ENCODE data around the gene UQCRC2. TPM values are rescaled to one million over a fixed set of nuclear protein-coding genes. Genes with fewer than 3 reads are reported as not detected.
A peak's percentile ranks its signal among the peaks of the same experiment; 100 is the strongest.
"Not testable (repeated sequence)": the region's sequence is repeated elsewhere in the genome, so short reads cannot be mapped to it uniquely, and the experiment has no call there.

The UQCRC2 gene
- total RNA-seq, 1 donor from 2014 or later: 931 TPM

- intact Hi-C loops (cut with DNase I): loop anchor here (5.0 kb wide), 1 partner anchor 184 kb away; no protein-coding TSS in a partner anchor
- DNase-seq (no peak), ATAC-seq (ENCODE audit: poor library complexity) (no peak)
These were observed 50.0 kb downstream of the UQCRC2 start for GRCh38 chr16:22003195-22003594.

DNA sequence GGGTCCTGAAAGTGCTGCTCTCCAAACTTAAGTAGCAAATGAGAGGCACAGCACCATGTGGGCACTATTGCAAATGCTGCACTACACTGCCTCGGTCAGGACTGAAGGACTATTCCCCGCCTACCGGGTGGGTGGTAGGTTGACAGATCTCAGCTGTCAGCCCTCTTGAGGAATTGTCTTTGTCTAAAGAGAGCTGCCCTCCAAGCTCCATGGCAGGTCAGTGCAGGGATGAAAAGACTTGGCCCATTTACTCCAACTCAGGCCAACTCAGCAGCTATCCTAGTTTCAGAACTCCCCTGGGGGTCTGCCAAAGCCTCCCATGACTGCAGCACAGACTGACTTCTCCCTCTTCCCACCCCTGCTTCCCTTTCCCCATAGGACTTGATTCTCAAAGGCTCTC lies 51.2 kb downstream of the UQCRC2 start:
- intact Hi-C loops (cut with DNase I): loop anchor here (5.0 kb wide), 1 partner anchor 183 kb away; no protein-coding TSS in a partner anchor
- DNase-seq (no peak), ATAC-seq (ENCODE audit: poor library complexity) (no peak)

- no peak for DNase-seq
- ATAC-seq (ENCODE audit: poor library complexity): no peak
- intact Hi-C loops (cut with DNase I): loop anchor here (2.0 kb wide), 1 partner anchor 67 kb away; no protein-coding TSS in a partner anchor
These were observed 52.6 kb downstream of the UQCRC2 start for GRCh38 chr16:22005746-22006145.

- intact Hi-C loops (cut with DNase I): loop anchor here (2.0 kb wide), 1 partner anchor 66 kb away; no protein-coding TSS in a partner anchor
- no peak for DNase-seq
- no peak for ATAC-seq (ENCODE audit: poor library complexity)
These were observed 53.5 kb downstream of the UQCRC2 start for GRCh38 chr16:22006636-22007035.

GRCh38 chr16:22007159-22007508 lies 54.0 kb downstream of the UQCRC2 start:
- no peak for DNase-seq
- intact Hi-C loops (cut with DNase I): loop anchor here (2.0 kb wide), 1 partner anchor 66 kb away; no protein-coding TSS in a partner anchor
- ATAC-seq (ENCODE audit: poor library complexity): no peak

GRCh38 chr16:22007509-22008214 lies 54.5 kb downstream of the UQCRC2 start, which contains the start of gene MOSMO:
Gene MOSMO, plus strand, starts transcription at chr16:22008111. Its CDS starts 191 bp downstream, at chr16:22008302.
- peak; percentile 98 for ATAC-seq (ENCODE audit: poor library complexity)
- DNase-seq: peak; percentile 86
- intact Hi-C loops (cut with DNase I): loop anchor here (2.0 kb wide), 1 partner anchor 65 kb away; no protein-coding TSS in a partner anchor

- no peak for ATAC-seq (ENCODE audit: poor library complexity)
- DNase-seq: peak; percentile 52
These were observed 55.3 kb downstream of the UQCRC2 start for GRCh38 chr16:22008215-22009059.

DNA sequence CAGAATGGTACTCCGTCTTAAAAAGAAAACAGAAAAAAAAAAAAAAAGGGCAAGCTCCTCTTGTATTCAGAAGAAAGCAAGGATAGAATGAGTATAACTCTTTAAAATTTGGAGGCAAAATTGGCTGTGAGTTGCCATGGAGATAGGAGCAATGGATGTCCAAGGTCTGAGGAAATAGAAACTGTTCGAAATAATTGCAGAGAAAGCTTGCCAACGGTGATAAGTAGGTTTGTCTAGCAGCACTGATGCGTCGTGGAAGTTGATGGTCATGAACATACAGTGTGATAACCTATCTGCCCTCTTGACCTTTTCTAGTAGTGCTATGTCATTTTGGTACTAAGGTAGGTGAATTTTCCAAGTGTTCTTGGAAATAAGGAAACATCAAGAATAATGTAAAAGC lies 57.7 kb downstream of the UQCRC2 start:
- no peak for ATAC-seq (ENCODE audit: poor library complexity)

More at GRCh38 chr16:22008215-22009059, 55.3 kb downstream of the UQCRC2 start:
- intact Hi-C loops (cut with DNase I): no loop called here

GRCh38 chr16:22012241-22012640 lies 59.1 kb downstream of the UQCRC2 start:
- intact Hi-C loops (cut with DNase I): no loop called here
- DNase-seq (no peak), ATAC-seq (ENCODE audit: poor library complexity) (no peak)

More for the DNA sequence above, 57.7 kb downstream of the UQCRC2 start:
- intact Hi-C loops (cut with DNase I): no loop called here
- DNase-seq: no peak

- intact Hi-C loops (cut with DNase I): no loop called here
- ATAC-seq (ENCODE audit: poor library complexity) (no peak), DNase-seq (no peak)
These were observed 60.3 kb downstream of the UQCRC2 start for GRCh38 chr16:22013486-22013885.

- ATAC-seq (ENCODE audit: poor library complexity) (no peak), DNase-seq (no peak)
- intact Hi-C loops (cut with DNase I): no loop called here
These were observed 61.2 kb downstream of the UQCRC2 start for GRCh38 chr16:22014271-22014873.

DNA sequence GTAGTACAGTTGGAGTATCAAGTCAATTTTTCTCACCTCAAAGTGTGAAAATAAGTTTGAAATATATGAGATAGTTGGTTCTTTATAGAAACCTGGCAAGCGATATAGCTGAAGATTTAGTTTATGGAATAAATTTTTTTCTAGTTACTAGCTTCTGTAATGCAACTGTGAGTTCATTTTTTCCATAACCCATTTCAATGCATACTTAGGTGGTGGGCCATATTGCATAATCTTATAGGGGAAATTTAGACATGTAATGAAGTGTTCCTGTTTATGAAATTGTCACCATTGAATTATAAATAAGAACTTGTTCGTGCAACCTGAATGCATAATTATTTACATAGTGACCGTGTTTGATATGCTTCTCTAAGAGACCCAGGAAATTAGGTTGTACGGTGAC lies 63.8 kb downstream of the UQCRC2 start:
- intact Hi-C loops (cut with DNase I): no loop called here
- ATAC-seq (ENCODE audit: poor library complexity): no peak
- DNase-seq: no peak

DNA sequence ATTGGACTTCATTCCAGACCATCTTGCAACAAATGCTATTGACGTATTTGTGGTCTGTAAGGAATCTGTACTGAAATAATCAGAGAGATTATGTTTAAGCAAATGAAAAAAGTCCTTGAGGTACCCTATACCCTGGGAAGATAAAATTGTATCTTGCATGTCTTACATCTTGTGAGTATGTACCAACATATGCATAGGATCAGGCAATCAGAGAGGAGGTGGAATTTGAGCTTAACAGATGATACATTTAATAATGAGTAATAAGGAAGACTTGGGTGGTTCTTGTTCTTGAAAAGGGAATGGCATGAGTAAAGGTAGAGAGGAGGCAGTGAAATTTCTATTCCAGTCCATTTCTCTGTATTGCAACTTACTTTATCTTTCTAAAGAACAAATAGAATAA lies 65.4 kb downstream of the UQCRC2 start:
- ATAC-seq (ENCODE audit: poor library complexity) (no peak), DNase-seq (no peak)
- intact Hi-C loops (cut with DNase I): no loop called here

DNA sequence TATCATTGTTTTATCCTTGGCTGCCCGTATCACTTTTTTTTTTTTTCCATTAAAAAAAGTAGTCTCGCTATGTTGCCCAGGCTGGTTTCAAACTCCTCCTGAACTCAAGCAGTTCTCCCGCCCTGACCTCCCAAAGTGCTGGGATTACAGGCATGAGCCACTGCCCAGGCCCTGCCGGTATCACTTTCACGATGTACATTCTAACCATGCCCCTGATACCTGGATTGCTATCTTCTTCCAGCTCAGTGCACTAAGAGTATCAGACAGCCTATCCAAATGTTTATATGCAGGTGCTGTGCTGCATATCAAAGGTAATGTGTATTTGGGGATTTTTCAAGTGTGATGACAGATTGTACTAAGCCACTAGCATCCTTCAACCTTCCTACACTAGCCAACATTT lies 69.0 kb downstream of the UQCRC2 start:
- no peak for ATAC-seq (ENCODE audit: poor library complexity)

GRCh38 chr16:22023505-22023904 lies 70.3 kb downstream of the UQCRC2 start:
- intact Hi-C loops (cut with DNase I): no loop called here
- ATAC-seq (ENCODE audit: poor library complexity): no peak
- no peak for DNase-seq

More for the DNA sequence above, 69.0 kb downstream of the UQCRC2 start:
- intact Hi-C loops (cut with DNase I): no loop called here
- no peak for DNase-seq

- ATAC-seq (ENCODE audit: poor library complexity); intact Hi-C loops (cut with DNase I); DNase-seq: not testable (repeated sequence)
These were observed 71.6 kb downstream of the UQCRC2 start for GRCh38 chr16:22024785-22025184.

GRCh38 chr16:22027633-22028032 lies 74.5 kb downstream of the UQCRC2 start:
- no peak for ATAC-seq (ENCODE audit: poor library complexity)
- DNase-seq: no peak
- intact Hi-C loops (cut with DNase I): no loop called here

DNA sequence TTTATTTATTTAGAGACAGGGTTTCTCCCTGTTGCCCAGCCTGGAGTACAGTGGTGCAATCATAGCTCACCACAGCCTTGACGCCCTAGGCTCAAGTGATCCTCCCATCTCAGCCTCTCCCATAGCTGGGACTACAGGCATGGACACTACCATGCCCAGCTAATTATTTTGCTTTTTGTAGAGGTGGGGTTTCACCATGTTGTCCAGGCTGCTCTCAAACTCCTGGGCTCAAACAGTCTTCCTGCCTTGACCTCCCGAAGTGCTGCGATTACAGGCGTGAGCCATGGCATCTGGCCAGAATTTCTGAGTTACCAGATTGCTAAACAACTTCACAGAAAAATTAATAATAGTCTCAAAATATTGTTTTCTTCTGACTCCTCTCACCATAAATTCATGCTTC lies 76.5 kb downstream of the UQCRC2 start:
- intact Hi-C loops (cut with DNase I): no loop called here
- DNase-seq (no peak), ATAC-seq (ENCODE audit: poor library complexity) (no peak)

Data from Right ventricle myocardium superior (tissue), 1 donor.